ENCODE data around the gene PLA2G4B. TPM values are rescaled to one million over a fixed set of nuclear protein-coding genes. Genes with fewer than 3 reads are reported as not detected.

Gene PLA2G4B
- total and polyA plus RNA-seq, 10 of the 15 experiments (the other 5 are each of a cell fraction or from before 2014, with no cell fraction given): 0.22 to 6.6 (median 2.9) TPM

GRCh38 chr15:41810651-41811431 lies 27.8 kb upstream of the PLA2G4B start:
- H3K4me3 ChIP-seq: no peak overlapping the region
- ATAC-seq: peak; percentile 35
- H3K4me2 ChIP-seq (ENCODE audit: control insufficient read depth, insufficient read depth): no peak overlapping the region
- no peak overlapping the region for H3K27ac ChIP-seq (ENCODE audit: control insufficient read depth, insufficient read depth)
- BruUV-seq (replicated peaks): no TSS peak
- CTCF ChIA-PET: interaction anchor here (0.6 to 6.3 kb wide), 33 partner anchors 9 to 345 kb away, joined by 3 to 365 read pairs (median 4); partner anchors contain the start of genes MAPKBP1 and MGA
- peak in 2 of 3 experiments; percentile 5 to 13; a peak in 1 of 6 replicates for TF ChIP-seq CTCF (IDR thresholded peaks at IDR 0.05 in 2 of 3, conservative IDR thresholded peaks at IDR 0.05 in 1 of 3; ENCODE audit: control insufficient read depth in 2 of 3, extremely low read depth in 1 of 3, insufficient read depth in 1 of 3, low read depth in 3 of 3, low read length in 3 of 3)
- TF ChIP-seq CEBPB (IDR thresholded peaks at IDR 0.05; ENCODE audit: borderline replicate concordance in 1 of 2, low read depth in 2 of 2, low read length in 2 of 2): no peak
- SMC1A ChIA-PET (ENCODE audit: uncharacterized antibody, unreplicated experiment): interaction anchor here (0.6 to 8.3 kb wide), 17 partner anchors 11 to 345 kb away, joined by 3 to 268 read pairs (median 5); partner anchors contain the start of genes MAPKBP1 and MGA
- no peak overlapping the region for H2AFZ ChIP-seq (ENCODE audit: control insufficient read depth, low read depth, low read length)
- no peaks in the 10 kb centered on the region for H3K4me1 ChIP-seq (ENCODE audit: control insufficient read depth, insufficient read depth, low read length)
- no peaks in the 10 kb centered on the region for H4K20me1 ChIP-seq (ENCODE audit: control insufficient read depth, insufficient read depth)
- no peaks in the 10 kb centered on the region for H3K79me2 ChIP-seq (ENCODE audit: control insufficient read depth, insufficient read depth, low read length)
- H3K9ac ChIP-seq (ENCODE audit: control insufficient read depth, insufficient read depth, low read length): no peak overlapping the region
- POLR2A ChIA-PET: interaction anchor here (0.6 to 2.6 kb wide), 5 partner anchors 14 to 689 kb away, joined by 3 to 28 read pairs (median 4); partner anchors contain the start of gene MAPKBP1
- in situ Hi-C loops (cut with MboI) (loop anchor here (5.0 kb wide), 1 partner anchor 39 kb away; the partner anchor contains the start of gene MAPKBP1), intact Hi-C loops (cut with micrococcal nuclease; ENCODE audit: unreplicated experiment) (loop anchor here (1.0 to 10.0 kb wide), 4 partner anchors 39 to 344 kb away; no protein-coding TSS in a partner anchor)
- RAD21 ChIA-PET (ENCODE audit: unreplicated experiment): interaction anchor here (0.7 to 12.6 kb wide), 17 partner anchors 10 to 348 kb away, joined by 3 to 305 read pairs (median 4); partner anchors contain the start of genes MAPKBP1 and MGA
- H3K27me3 ChIP-seq (replicated peaks in 1 of 2; ENCODE audit: control insufficient read depth in 2 of 2, insufficient read depth in 2 of 2, low read length in 1 of 2): no peaks in the 10 kb centered on the region
- WGBS (ENCODE audit: insufficient coverage, insufficient replicate concordance, low lambda C conversion rate, missing lambda C conversion rate): 73% methylated on average over 5 of the region's 5 CpGs
- peaks cover 0 to 11% of the 10 kb centered on the region in 2 experiments; a peak in 3 of 4 replicates for H3K36me3 ChIP-seq (ENCODE audit: control insufficient read depth in 2 of 2, insufficient read depth in 2 of 2, low read length in 1 of 2)
- H3K9me3 ChIP-seq (replicated peaks; ENCODE audit: control insufficient read depth, insufficient read depth, low read length): no peaks in the 10 kb centered on the region
- no peak for FAIRE-seq
- DNase-seq (ENCODE audit: low read depth, low spot score): no peak

All from GM12878 (cell line).